ENCODE data around the gene TNRC6A. TPM values are rescaled to one million over a fixed set of nuclear protein-coding genes. Genes with fewer than 3 reads are reported as not detected.

The TNRC6A gene
- total and polyA plus RNA-seq, 9 of the 15 experiments (the other 6 are each of a cell fraction or from before 2014, with no cell fraction given), result 3.4 to 32.1 (median 26.6) TPM

DNA sequence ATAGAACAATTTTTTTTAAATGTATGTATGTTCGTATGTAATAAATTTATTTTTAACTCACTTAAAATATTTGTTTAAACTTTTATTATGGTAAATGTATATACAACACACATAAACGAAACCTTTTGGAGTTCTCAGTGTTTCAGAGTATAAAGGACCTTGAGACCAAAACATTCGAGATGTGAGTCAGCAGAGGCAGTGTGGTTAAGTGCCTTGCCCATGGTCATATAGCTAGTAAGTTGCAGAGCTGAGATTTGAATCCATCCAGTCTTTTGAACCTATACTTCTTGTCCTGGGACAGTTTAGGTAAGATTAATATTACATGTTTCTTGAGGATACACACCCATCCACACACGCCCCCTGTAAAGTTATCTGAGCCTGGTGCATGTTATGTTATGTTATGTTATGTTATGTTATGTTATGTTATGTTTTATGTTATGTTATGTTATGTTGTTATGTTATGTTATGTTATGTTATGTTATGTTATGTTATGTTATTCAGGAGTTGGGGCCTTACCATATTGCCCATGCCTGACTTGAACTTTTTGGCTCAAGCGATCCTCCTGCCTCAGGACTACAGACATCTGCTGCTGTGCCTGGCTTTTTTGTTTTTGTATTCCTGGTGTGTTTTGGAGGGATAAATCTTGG, 41.8 kb downstream of the TNRC6A start (continued):
- TF ChIP-seq, protein P1, sequence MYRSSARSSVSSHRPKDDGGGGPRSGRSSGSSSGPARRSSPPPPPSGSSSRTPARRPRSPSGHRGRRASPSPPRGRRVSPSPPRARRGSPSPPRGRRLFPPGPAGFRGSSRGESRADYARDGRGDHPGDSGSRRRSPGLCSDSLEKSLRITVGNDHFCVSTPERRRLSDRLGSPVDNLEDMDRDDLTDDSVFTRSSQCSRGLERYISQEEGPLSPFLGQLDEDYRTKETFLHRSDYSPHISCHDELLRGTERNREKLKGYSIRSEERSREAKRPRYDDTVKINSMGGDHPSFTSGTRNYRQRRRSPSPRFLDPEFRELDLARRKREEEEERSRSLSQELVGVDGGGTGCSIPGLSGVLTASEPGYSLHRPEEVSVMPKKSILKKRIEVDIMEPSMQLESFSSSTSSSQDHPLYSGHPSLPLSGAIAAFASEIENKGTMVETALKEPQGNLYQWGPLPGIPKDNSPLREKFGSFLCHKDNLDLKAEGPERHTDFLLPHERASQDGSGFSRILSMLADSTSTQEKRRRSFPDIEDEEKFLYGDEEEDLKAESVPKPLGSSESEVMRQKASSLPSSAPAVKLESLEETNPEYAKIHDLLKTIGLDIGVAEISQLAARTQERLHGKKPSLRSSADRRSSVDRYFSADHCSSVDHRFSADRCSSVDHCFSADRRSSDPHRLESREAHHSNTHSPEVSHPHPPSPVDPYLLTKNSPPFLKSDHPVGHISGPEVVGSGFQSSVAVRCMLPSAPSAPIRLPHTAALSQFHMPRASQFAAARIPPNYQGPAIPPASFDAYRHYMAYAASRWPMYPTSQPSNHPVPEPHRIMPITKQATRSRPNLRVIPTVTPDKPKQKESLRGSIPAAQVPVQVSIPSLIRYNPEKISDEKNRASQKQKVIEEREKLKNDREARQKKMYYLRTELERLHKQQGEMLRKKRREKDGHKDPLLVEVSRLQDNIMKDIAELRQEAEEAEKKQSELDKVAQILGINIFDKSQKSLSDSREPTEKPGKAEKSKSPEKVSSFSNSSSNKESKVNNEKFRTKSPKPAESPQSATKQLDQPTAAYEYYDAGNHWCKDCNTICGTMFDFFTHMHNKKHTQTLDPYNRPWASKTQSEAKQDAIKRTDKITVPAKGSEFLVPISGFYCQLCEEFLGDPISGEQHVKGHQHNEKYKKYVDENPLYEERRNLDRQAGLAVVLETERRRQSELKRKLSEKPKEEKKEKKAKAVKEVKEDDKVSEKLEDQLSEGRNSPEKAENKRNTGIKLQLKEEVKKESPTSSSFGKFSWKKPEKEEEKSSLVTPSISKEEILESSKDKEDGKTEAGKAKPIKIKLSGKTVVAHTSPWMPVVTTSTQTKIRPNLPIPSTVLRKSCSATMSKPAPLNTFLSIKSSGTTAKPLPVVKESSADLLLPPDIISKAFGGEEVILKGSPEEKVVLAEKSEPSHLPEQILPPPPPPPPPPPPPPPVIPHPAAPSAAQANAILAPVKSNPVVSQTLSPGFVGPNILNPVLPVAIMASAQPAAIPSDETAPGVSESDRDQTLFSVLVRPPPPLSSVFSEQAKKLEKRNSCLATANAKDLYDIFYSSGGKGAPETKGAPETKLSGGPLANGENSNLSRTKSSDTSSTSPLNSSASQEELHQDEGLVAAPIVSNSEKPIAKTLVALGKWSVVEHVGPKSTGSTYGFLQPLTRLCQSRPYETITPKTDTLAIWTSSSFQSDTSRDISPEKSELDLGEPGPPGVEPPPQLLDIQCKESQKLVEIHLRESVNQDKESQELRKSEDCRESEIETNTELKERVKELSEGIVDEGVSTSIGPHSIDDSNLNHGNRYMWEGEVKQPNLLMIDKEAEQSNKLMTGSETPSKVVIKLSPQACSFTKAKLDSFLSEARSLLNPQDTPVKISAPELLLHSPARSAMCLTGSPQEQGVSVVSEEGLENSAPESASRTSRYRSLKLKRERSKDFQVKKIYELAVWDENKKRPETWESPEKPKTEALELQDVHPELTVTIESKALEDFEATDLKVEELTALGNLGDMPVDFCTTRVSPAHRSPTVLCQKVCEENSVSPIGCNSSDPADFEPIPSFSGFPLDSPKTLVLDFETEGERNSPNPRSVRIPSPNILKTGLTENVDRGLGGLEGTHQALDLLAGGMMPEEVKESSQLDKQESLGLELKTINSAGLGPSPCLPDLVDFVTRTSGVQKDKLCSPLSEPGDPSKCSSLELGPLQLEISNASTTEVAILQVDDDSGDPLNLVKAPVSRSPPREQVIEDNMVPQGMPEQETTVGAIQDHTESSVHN (IDR thresholded peaks at IDR 0.05; ENCODE audit: borderline replicate concordance in 1 of 2, low read depth in 1 of 2), result no peak
- TF ChIP-seq NR2C1 (IDR thresholded peaks at IDR 0.05), result no peak
- no peak for TF ChIP-seq NR2C1 (tag; IDR thresholded peaks at IDR 0.05)
- TF ChIP-seq THRAP3 (IDR thresholded peaks at IDR 0.05; ENCODE audit: borderline replicate concordance), result no peak
- TF ChIP-seq, protein P2, sequence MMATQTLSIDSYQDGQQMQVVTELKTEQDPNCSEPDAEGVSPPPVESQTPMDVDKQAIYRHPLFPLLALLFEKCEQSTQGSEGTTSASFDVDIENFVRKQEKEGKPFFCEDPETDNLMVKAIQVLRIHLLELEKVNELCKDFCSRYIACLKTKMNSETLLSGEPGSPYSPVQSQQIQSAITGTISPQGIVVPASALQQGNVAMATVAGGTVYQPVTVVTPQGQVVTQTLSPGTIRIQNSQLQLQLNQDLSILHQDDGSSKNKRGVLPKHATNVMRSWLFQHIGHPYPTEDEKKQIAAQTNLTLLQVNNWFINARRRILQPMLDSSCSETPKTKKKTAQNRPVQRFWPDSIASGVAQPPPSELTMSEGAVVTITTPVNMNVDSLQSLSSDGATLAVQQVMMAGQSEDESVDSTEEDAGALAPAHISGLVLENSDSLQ (IDR thresholded peaks at IDR 0.05), result no peak
- TF ChIP-seq SMARCC2 (IDR thresholded peaks at IDR 0.05; ENCODE audit: low read depth), result no peak
- TF ChIP-seq, protein P3, sequence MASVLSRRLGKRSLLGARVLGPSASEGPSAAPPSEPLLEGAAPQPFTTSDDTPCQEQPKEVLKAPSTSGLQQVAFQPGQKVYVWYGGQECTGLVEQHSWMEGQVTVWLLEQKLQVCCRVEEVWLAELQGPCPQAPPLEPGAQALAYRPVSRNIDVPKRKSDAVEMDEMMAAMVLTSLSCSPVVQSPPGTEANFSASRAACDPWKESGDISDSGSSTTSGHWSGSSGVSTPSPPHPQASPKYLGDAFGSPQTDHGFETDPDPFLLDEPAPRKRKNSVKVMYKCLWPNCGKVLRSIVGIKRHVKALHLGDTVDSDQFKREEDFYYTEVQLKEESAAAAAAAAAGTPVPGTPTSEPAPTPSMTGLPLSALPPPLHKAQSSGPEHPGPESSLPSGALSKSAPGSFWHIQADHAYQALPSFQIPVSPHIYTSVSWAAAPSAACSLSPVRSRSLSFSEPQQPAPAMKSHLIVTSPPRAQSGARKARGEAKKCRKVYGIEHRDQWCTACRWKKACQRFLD (CRISPR knock-in tag; IDR thresholded peaks at IDR 0.05), result no peak
- TF ChIP-seq, protein P4, sequence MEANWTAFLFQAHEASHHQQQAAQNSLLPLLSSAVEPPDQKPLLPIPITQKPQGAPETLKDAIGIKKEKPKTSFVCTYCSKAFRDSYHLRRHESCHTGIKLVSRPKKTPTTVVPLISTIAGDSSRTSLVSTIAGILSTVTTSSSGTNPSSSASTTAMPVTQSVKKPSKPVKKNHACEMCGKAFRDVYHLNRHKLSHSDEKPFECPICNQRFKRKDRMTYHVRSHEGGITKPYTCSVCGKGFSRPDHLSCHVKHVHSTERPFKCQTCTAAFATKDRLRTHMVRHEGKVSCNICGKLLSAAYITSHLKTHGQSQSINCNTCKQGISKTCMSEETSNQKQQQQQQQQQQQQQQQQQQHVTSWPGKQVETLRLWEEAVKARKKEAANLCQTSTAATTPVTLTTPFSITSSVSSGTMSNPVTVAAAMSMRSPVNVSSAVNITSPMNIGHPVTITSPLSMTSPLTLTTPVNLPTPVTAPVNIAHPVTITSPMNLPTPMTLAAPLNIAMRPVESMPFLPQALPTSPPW (CRISPR knock-in tag; IDR thresholded peaks at IDR 0.05), result no peak
